ENCODE data around the gene CFAP97D2. TPM values are rescaled to one million over a fixed set of nuclear protein-coding genes. Genes with fewer than 3 reads are reported as not detected.

The CFAP97D2 gene
- polyA plus RNA-seq, 1 donor (not counting 4 experiments of a cell fraction or from before 2014, with no cell fraction given) = not detected

GRCh38 chr13:114243971-114244370 is 64.9 kb downstream of the CFAP97D2 start:
- Histone ChIP-seq H3K9me1 (ENCODE audit: control insufficient read depth, extremely low read depth, insufficient read depth, low read length) (no peaks in the 10 kb centered on the region), H3K4me1 (ENCODE audit: control insufficient read depth, extremely low read depth, insufficient read depth, low read length) (no peaks in the 10 kb centered on the region), H3K27me3 (ENCODE audit: control insufficient read depth, extremely low read depth, insufficient read depth, low read length) (no peaks in the 10 kb centered on the region), H3K27ac (ENCODE audit: control insufficient read depth, insufficient read depth, low read length) (no peak overlapping the region), H4K20me1 (ENCODE audit: control insufficient read depth, extremely low read depth, insufficient read depth, low read length) (no peaks in the 10 kb centered on the region), H3K9me3 (ENCODE audit: control insufficient read depth, low read depth, low read length) (no peaks in the 10 kb centered on the region), H3K4me2 (ENCODE audit: control insufficient read depth, extremely low read depth, insufficient read depth, low read depth, low read length) (no peak overlapping the region), H2AFZ (ENCODE audit: control insufficient read depth, low read length) (no peak overlapping the region), H3K79me2 (ENCODE audit: control insufficient read depth, insufficient read depth, low read length) (peaks cover 5% of the 10 kb centered on the region), H3K36me3 (ENCODE audit: control insufficient read depth in 2 of 2, extremely low read depth in 1 of 2, insufficient read depth in 2 of 2, low read length in 2 of 2) (peaks cover 27 to 34% of the 10 kb centered on the region in 2 experiments), H3K4me3 (ENCODE audit: control insufficient read depth in 2 of 3, extremely low read depth in 1 of 3, insufficient read depth in 2 of 3, low read depth in 1 of 3, low read length in 3 of 3) (no peak overlapping the region), H3K9ac (ENCODE audit: control insufficient read depth, extremely low read depth, insufficient read depth, low read length) (no peak overlapping the region)
- TF ChIP-seq EZH2 (IDR thresholded peaks at IDR 0.05; ENCODE audit: low read length) (no peak), CTCF (optimal IDR thresholded peaks at IDR 0.05 in 1 of 3, IDR thresholded peaks at IDR 0.05 in 1 of 3, conservative IDR thresholded peaks at IDR 0.05 in 1 of 3; ENCODE audit: extremely low read depth in 1 of 3, insufficient read depth in 2 of 3, low read length in 3 of 3) (no peak)
- FAIRE-seq (no peak), DNase-seq (ENCODE audit: low read depth, low spot score) (no peak)
- dilution Hi-C loops (cut with MboI; ENCODE audit: extremely low pct_ligation_motif_present, low sequenced_read_pairs) = no loop called here

- H3K4me3 ChIP-seq (ENCODE audit: control insufficient read depth in 2 of 3, extremely low read depth in 1 of 3, insufficient read depth in 2 of 3, low read depth in 1 of 3, low read length in 3 of 3) = no peak overlapping the region
- dilution Hi-C loops (cut with MboI; ENCODE audit: extremely low pct_ligation_motif_present, low sequenced_read_pairs) = no loop called here
- no peak for DNase-seq (ENCODE audit: low read depth, low spot score)
- H3K4me2 ChIP-seq (ENCODE audit: control insufficient read depth, extremely low read depth, insufficient read depth, low read depth, low read length) = no peak overlapping the region
- peaks cover 5% of the 10 kb centered on the region for H3K79me2 ChIP-seq (ENCODE audit: control insufficient read depth, insufficient read depth, low read length)
- no peaks in the 10 kb centered on the region for H3K27me3 ChIP-seq (ENCODE audit: control insufficient read depth, extremely low read depth, insufficient read depth, low read length)
- TF ChIP-seq EZH2 (IDR thresholded peaks at IDR 0.05; ENCODE audit: low read length) = no peak
- TF ChIP-seq CTCF (optimal IDR thresholded peaks at IDR 0.05 in 1 of 3, IDR thresholded peaks at IDR 0.05 in 1 of 3, conservative IDR thresholded peaks at IDR 0.05 in 1 of 3; ENCODE audit: extremely low read depth in 1 of 3, insufficient read depth in 2 of 3, low read length in 3 of 3) = no peak
- no peak overlapping the region for H2AFZ ChIP-seq (ENCODE audit: control insufficient read depth, low read length)
- H3K9ac ChIP-seq (ENCODE audit: control insufficient read depth, extremely low read depth, insufficient read depth, low read length) = no peak overlapping the region
- H3K27ac ChIP-seq (ENCODE audit: control insufficient read depth, insufficient read depth, low read length) = no peak overlapping the region
- H3K9me1 ChIP-seq (ENCODE audit: control insufficient read depth, extremely low read depth, insufficient read depth, low read length) = no peaks in the 10 kb centered on the region
- no peaks in the 10 kb centered on the region for H3K9me3 ChIP-seq (ENCODE audit: control insufficient read depth, low read depth, low read length)
- H3K36me3 ChIP-seq (ENCODE audit: control insufficient read depth in 2 of 2, extremely low read depth in 1 of 2, insufficient read depth in 2 of 2, low read length in 2 of 2) = peaks cover 25 to 29% of the 10 kb centered on the region in 2 experiments
- no peak for FAIRE-seq
- H4K20me1 ChIP-seq (ENCODE audit: control insufficient read depth, extremely low read depth, insufficient read depth, low read length) = no peaks in the 10 kb centered on the region
- H3K4me1 ChIP-seq (ENCODE audit: control insufficient read depth, extremely low read depth, insufficient read depth, low read length) = peaks cover 5% of the 10 kb centered on the region
Observed at GRCh38 chr13:114244637-114245036, 65.6 kb downstream of the CFAP97D2 start.

All from keratinocyte (primary cell).